Activated naive CD4-positive, alpha-beta T cell treated with anti-CD3 and anti-CD28 coated beads, Interleukin-2, amount 50 U/mL, for 24 hours (primary cell): ENCODE results near the gene MAGI1.

Experiments used
- H3K27ac Mint-ChIP-seq: one replicate; pipeline ENCODE4 v1.8.0; 2021; ENCODE audit warnings: mild to moderate bottlenecking, mixed read lengths
- H3K27me3 Mint-ChIP-seq: one replicate; pipeline ENCODE4 v1.8.0; 2021; ENCODE audit warnings: mixed read lengths
- H3K36me3 Mint-ChIP-seq: one replicate; pipeline ENCODE4 v1.8.0; 2021; ENCODE audit warnings: mixed read lengths
- H3K4me1 Mint-ChIP-seq: one replicate; pipeline ENCODE4 v1.8.0; 2021; ENCODE audit warnings: mixed read lengths
- H3K4me3 Mint-ChIP-seq: one replicate; pipeline ENCODE4 v1.8.0; 2021; ENCODE audit warnings: mild to moderate bottlenecking, mixed read lengths
- H3K9me3 Mint-ChIP-seq: one replicate; pipeline ENCODE4 v1.8.0; 2021; ENCODE audit warnings: mixed read lengths

MAGI1 gene

GRCh38 chr3:65953301-65953812 is 85.4 kb downstream of the MAGI1 start:
- no peak overlapping the region for H3K27ac Mint-ChIP-seq
- peaks cover 4% of the 10 kb centered on the region for H3K27me3 Mint-ChIP-seq
- H3K36me3 Mint-ChIP-seq = no peaks in the 10 kb centered on the region
- no peak overlapping the region for H3K4me3 Mint-ChIP-seq
- H3K4me1 Mint-ChIP-seq = no peaks in the 10 kb centered on the region
- H3K9me3 Mint-ChIP-seq = no peaks in the 10 kb centered on the region

- H3K4me1 Mint-ChIP-seq = no peaks in the 10 kb centered on the region
- H3K9me3 Mint-ChIP-seq = no peaks in the 10 kb centered on the region
- peaks cover 4% of the 10 kb centered on the region for H3K27me3 Mint-ChIP-seq
- no peaks in the 10 kb centered on the region for H3K36me3 Mint-ChIP-seq
- no peak overlapping the region for H3K4me3 Mint-ChIP-seq
- H3K27ac Mint-ChIP-seq = no peak overlapping the region
Observed at GRCh38 chr3:65952842-65953241, 85.9 kb downstream of the MAGI1 start.

- no peaks in the 10 kb centered on the region for H3K4me1 Mint-ChIP-seq
- no peaks in the 10 kb centered on the region for H3K36me3 Mint-ChIP-seq
- no peak overlapping the region for H3K27ac Mint-ChIP-seq
- H3K9me3 Mint-ChIP-seq = no peaks in the 10 kb centered on the region
- no peak overlapping the region for H3K4me3 Mint-ChIP-seq
- peaks cover 4% of the 10 kb centered on the region for H3K27me3 Mint-ChIP-seq
Observed at GRCh38 chr3:65951836-65952505, 86.7 kb downstream of the MAGI1 start.

- no peaks in the 10 kb centered on the region for H3K36me3 Mint-ChIP-seq
- H3K4me3 Mint-ChIP-seq = no peak overlapping the region
- no peaks in the 10 kb centered on the region for H3K4me1 Mint-ChIP-seq
- H3K27me3 Mint-ChIP-seq = peaks cover 4% of the 10 kb centered on the region
- no peaks in the 10 kb centered on the region for H3K9me3 Mint-ChIP-seq
- no peak overlapping the region for H3K27ac Mint-ChIP-seq
Observed at GRCh38 chr3:65950340-65951326, 88.1 kb downstream of the MAGI1 start.

GRCh38 chr3:65948841-65949573 is 89.7 kb downstream of the MAGI1 start:
- Mint-ChIP-seq H3K4me1 (no peaks in the 10 kb centered on the region), H3K9me3 (no peaks in the 10 kb centered on the region), H3K36me3 (no peaks in the 10 kb centered on the region), H3K4me3 (no peak overlapping the region), H3K27me3 (peaks cover 4% of the 10 kb centered on the region), H3K27ac (no peak overlapping the region)

- Mint-ChIP-seq H3K9me3 (no peaks in the 10 kb centered on the region), H3K27ac (no peak overlapping the region), H3K27me3 (peaks cover 1% of the 10 kb centered on the region), H3K4me3 (no peak overlapping the region), H3K36me3 (no peaks in the 10 kb centered on the region), H3K4me1 (no peaks in the 10 kb centered on the region)
Observed at GRCh38 chr3:65946438-65946837, 92.3 kb downstream of the MAGI1 start.

GRCh38 chr3:65945953-65946352 is 92.8 kb downstream of the MAGI1 start:
- no peak overlapping the region for H3K27ac Mint-ChIP-seq
- no peaks in the 10 kb centered on the region for H3K9me3 Mint-ChIP-seq
- H3K4me1 Mint-ChIP-seq = no peaks in the 10 kb centered on the region
- no peak overlapping the region for H3K4me3 Mint-ChIP-seq
- no peaks in the 10 kb centered on the region for H3K36me3 Mint-ChIP-seq
- H3K27me3 Mint-ChIP-seq = peaks cover 1% of the 10 kb centered on the region

- H3K36me3 Mint-ChIP-seq = no peaks in the 10 kb centered on the region
- no peaks in the 10 kb centered on the region for H3K4me1 Mint-ChIP-seq
- no peak overlapping the region for H3K4me3 Mint-ChIP-seq
- H3K27me3 Mint-ChIP-seq = no peaks in the 10 kb centered on the region
- no peaks in the 10 kb centered on the region for H3K9me3 Mint-ChIP-seq
- no peak overlapping the region for H3K27ac Mint-ChIP-seq
Observed at GRCh38 chr3:65945480-65945879, 93.2 kb downstream of the MAGI1 start.

GRCh38 chr3:65944252-65944651 is 94.5 kb downstream of the MAGI1 start:
- Mint-ChIP-seq H3K27ac (no peak overlapping the region), H3K4me3 (no peak overlapping the region), H3K4me1 (no peaks in the 10 kb centered on the region), H3K9me3 (no peaks in the 10 kb centered on the region), H3K36me3 (no peaks in the 10 kb centered on the region), H3K27me3 (no peaks in the 10 kb centered on the region)

- Mint-ChIP-seq H3K27ac (no peak overlapping the region), H3K36me3 (no peaks in the 10 kb centered on the region), H3K27me3 (peaks cover 2% of the 10 kb centered on the region), H3K9me3 (no peaks in the 10 kb centered on the region), H3K4me1 (no peaks in the 10 kb centered on the region), H3K4me3 (no peak overlapping the region)
Observed at GRCh38 chr3:65939801-65940246, 98.9 kb downstream of the MAGI1 start.

GRCh38 chr3:65939184-65939583 is 99.5 kb downstream of the MAGI1 start:
- Mint-ChIP-seq H3K27ac (no peak overlapping the region), H3K36me3 (no peaks in the 10 kb centered on the region), H3K4me1 (no peaks in the 10 kb centered on the region), H3K27me3 (peaks cover 2% of the 10 kb centered on the region), H3K4me3 (no peak overlapping the region), H3K9me3 (no peaks in the 10 kb centered on the region)

- H3K4me3 Mint-ChIP-seq = no peak overlapping the region
- H3K27me3 Mint-ChIP-seq = peaks cover 2% of the 10 kb centered on the region
- H3K9me3 Mint-ChIP-seq = no peaks in the 10 kb centered on the region
- H3K4me1 Mint-ChIP-seq = no peaks in the 10 kb centered on the region
- no peaks in the 10 kb centered on the region for H3K36me3 Mint-ChIP-seq
- H3K27ac Mint-ChIP-seq = no peak overlapping the region
Observed at GRCh38 chr3:65938676-65939075, 100.0 kb downstream of the MAGI1 start.

- no peak overlapping the region for H3K4me3 Mint-ChIP-seq
- H3K4me1 Mint-ChIP-seq = no peaks in the 10 kb centered on the region
- H3K27ac Mint-ChIP-seq = no peak overlapping the region
- H3K36me3 Mint-ChIP-seq = no peaks in the 10 kb centered on the region
- H3K9me3 Mint-ChIP-seq = no peaks in the 10 kb centered on the region
- H3K27me3 Mint-ChIP-seq = peaks cover 2% of the 10 kb centered on the region
Observed at GRCh38 chr3:65938147-65938546, 100.6 kb downstream of the MAGI1 start.

GRCh38 chr3:65936908-65937638 is 101.6 kb downstream of the MAGI1 start:
- Mint-ChIP-seq H3K27me3 (peaks cover 2% of the 10 kb centered on the region), H3K9me3 (no peaks in the 10 kb centered on the region), H3K4me1 (no peaks in the 10 kb centered on the region), H3K4me3 (no peak overlapping the region), H3K27ac (no peak overlapping the region), H3K36me3 (no peaks in the 10 kb centered on the region)

GRCh38 chr3:65935724-65936123 is 103.0 kb downstream of the MAGI1 start:
- no peaks in the 10 kb centered on the region for H3K36me3 Mint-ChIP-seq
- peaks cover 2% of the 10 kb centered on the region for H3K27me3 Mint-ChIP-seq
- no peaks in the 10 kb centered on the region for H3K9me3 Mint-ChIP-seq
- H3K4me1 Mint-ChIP-seq = no peaks in the 10 kb centered on the region
- H3K27ac Mint-ChIP-seq = no peak overlapping the region
- no peak overlapping the region for H3K4me3 Mint-ChIP-seq
